ENCODE data around the gene FMN1.

Gene FMN1

GRCh38 chr15:33022629-33023028 is 171.9 kb downstream of the FMN1 start:
- Histone ChIP-seq H3K27me3 (ENCODE audit: control insufficient read depth, insufficient read depth, low read length) (no peaks in the 10 kb centered on the region), H2AFZ (no peak overlapping the region), H3K27ac (no peak overlapping the region), H3K79me2 (no peaks in the 10 kb centered on the region), H3K4me2 (ENCODE audit: low read length) (peak overlapping the region; percentile 55), H3K4me1 (peaks cover 4% of the 10 kb centered on the region), H3K9ac (no peak overlapping the region), H3K36me3 (ENCODE audit: control insufficient read depth, insufficient read depth, low read length) (no peaks in the 10 kb centered on the region), H3K4me3 (ENCODE audit: low read depth, low read length) (no peak overlapping the region), H3K9me3 (ENCODE audit: control insufficient read depth, low read length) (no peaks in the 10 kb centered on the region)
- TF ChIP-seq, protein P1, sequence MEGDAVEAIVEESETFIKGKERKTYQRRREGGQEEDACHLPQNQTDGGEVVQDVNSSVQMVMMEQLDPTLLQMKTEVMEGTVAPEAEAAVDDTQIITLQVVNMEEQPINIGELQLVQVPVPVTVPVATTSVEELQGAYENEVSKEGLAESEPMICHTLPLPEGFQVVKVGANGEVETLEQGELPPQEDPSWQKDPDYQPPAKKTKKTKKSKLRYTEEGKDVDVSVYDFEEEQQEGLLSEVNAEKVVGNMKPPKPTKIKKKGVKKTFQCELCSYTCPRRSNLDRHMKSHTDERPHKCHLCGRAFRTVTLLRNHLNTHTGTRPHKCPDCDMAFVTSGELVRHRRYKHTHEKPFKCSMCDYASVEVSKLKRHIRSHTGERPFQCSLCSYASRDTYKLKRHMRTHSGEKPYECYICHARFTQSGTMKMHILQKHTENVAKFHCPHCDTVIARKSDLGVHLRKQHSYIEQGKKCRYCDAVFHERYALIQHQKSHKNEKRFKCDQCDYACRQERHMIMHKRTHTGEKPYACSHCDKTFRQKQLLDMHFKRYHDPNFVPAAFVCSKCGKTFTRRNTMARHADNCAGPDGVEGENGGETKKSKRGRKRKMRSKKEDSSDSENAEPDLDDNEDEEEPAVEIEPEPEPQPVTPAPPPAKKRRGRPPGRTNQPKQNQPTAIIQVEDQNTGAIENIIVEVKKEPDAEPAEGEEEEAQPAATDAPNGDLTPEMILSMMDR (IDR thresholded peaks at IDR 0.05): no peak

- Histone ChIP-seq H3K9ac (no peak overlapping the region), H3K4me2 (ENCODE audit: low read length) (peak overlapping the region; percentile 55), H3K9me3 (ENCODE audit: control insufficient read depth, low read length) (no peaks in the 10 kb centered on the region), H3K79me2 (no peaks in the 10 kb centered on the region), H3K36me3 (ENCODE audit: control insufficient read depth, insufficient read depth, low read length) (no peaks in the 10 kb centered on the region), H3K27me3 (ENCODE audit: control insufficient read depth, insufficient read depth, low read length) (no peaks in the 10 kb centered on the region), H2AFZ (no peak overlapping the region), H3K4me3 (ENCODE audit: low read depth, low read length) (no peak overlapping the region), H3K4me1 (peaks cover 4% of the 10 kb centered on the region), H3K27ac (no peak overlapping the region)
- TF ChIP-seq, protein P1 (IDR thresholded peaks at IDR 0.05): peak; percentile 38
Measured at GRCh38 chr15:33021806-33022389, 172.6 kb downstream of the FMN1 start.

- no peaks in the 10 kb centered on the region for H3K9me3 ChIP-seq (ENCODE audit: control insufficient read depth, low read length)
- peaks cover 4% of the 10 kb centered on the region for H3K4me1 ChIP-seq
- TF ChIP-seq, protein P1 (IDR thresholded peaks at IDR 0.05): no peak
- H3K9ac ChIP-seq: no peak overlapping the region
- no peak overlapping the region for H3K4me2 ChIP-seq (ENCODE audit: low read length)
- H3K27me3 ChIP-seq (ENCODE audit: control insufficient read depth, insufficient read depth, low read length): no peaks in the 10 kb centered on the region
- no peaks in the 10 kb centered on the region for H3K79me2 ChIP-seq
- no peak overlapping the region for H2AFZ ChIP-seq
- H3K27ac ChIP-seq: no peak overlapping the region
- no peaks in the 10 kb centered on the region for H3K36me3 ChIP-seq (ENCODE audit: control insufficient read depth, insufficient read depth, low read length)
- no peak overlapping the region for H3K4me3 ChIP-seq (ENCODE audit: low read depth, low read length)
Measured at GRCh38 chr15:33019354-33019981, 175.0 kb downstream of the FMN1 start.

DNA sequence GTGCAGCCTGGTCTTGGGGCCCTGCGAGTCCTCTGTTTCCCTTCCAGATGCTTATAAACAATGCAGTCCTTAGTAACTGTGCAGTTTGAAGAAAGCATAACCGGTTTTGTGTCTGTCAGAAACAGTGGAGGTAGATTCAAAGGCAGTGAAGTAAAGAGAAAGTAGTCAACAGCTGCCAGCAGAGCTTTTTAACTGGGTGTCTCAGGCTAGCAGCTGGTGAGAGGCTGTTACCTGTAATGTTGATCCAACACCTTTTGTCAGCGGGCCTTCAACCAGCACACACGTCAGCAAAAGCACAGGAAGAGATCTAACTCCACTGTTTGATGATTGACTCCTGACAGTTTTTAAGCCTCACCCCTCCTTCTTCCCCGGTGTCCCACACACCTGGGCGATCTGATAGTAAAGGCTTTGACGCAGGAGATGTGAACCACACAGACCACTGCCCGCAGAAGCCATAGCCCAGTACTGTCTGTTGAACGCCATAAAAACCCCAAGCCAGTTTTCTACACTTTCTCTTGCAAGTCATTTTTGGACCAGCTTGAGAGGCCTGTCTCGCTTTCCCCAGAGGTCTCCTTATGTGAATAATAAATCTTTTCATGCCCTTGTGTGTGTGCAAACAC is 178.0 kb downstream of the FMN1 start:
- Histone ChIP-seq H3K79me2 (no peaks in the 10 kb centered on the region), H3K9me3 (ENCODE audit: control insufficient read depth, low read length) (no peaks in the 10 kb centered on the region), H2AFZ (no peak overlapping the region), H3K4me2 (ENCODE audit: low read length) (no peak overlapping the region), H3K9ac (no peak overlapping the region), H3K27ac (no peak overlapping the region), H3K36me3 (ENCODE audit: control insufficient read depth, insufficient read depth, low read length) (no peaks in the 10 kb centered on the region), H3K4me3 (ENCODE audit: low read depth, low read length) (no peak overlapping the region), H3K4me1 (no peaks in the 10 kb centered on the region), H3K27me3 (ENCODE audit: control insufficient read depth, insufficient read depth, low read length) (no peaks in the 10 kb centered on the region)
- TF ChIP-seq, protein P1 (IDR thresholded peaks at IDR 0.05): no peak

Data from parathyroid adenoma (tissue), 2 donors.